HepG2 (cell line): ENCODE data around the gene ZNF100. TPM values are rescaled to one million over a fixed set of nuclear protein-coding genes. Genes with fewer than 3 reads are reported as not detected.
A peak's percentile ranks its signal among the peaks of the same experiment; 100 is the strongest.

ENCODE experiments used
- AHDC1 ChIP-seq: sonication (generic); formaldehyde crosslinking; IDR thresholded peaks from 2 replicates; pipeline ENCODE4 v1.5.1; 2020; ENCODE audit warnings: mild to moderate bottlenecking, missing genetic modification reagents, borderline replicate concordance
- ARHGAP35 ChIP-seq: sonication (generic); formaldehyde crosslinking; IDR thresholded peaks from 2 replicates; pipeline ENCODE4 v1.9.0; 2022; ENCODE audit warnings: mild to moderate bottlenecking, inconsistent platforms, moderate library complexity, missing genetic modification reagents, borderline replicate concordance
- ARID4A ChIP-seq: sonication (generic); formaldehyde crosslinking; IDR thresholded peaks from 2 replicates; pipeline ENCODE4 v1.5.0; 2020; ENCODE audit warnings: mild to moderate bottlenecking, missing genetic modification reagents, borderline replicate concordance
- MXD4 ChIP-seq: IDR thresholded peaks from 2 replicates; pipeline ENCODE4 v1.6.1; 2016; ENCODE audit warnings: mild to moderate bottlenecking, missing biosample characterization, missing genetic modification reagents
- RFX1 ChIP-seq: fragments of 450-650 bp; IDR thresholded peaks from 2 replicates; pipeline ENCODE4 v1.6.1; 2017
- STAT6 ChIP-seq: sonication (generic); formaldehyde crosslinking; IDR thresholded peaks from 2 replicates; pipeline ENCODE4 v1.4.0; 2020; ENCODE audit warnings: missing genetic modification reagents, mild to moderate bottlenecking, borderline replicate concordance
- ZNF136 ChIP-seq: sonication (generic); formaldehyde crosslinking; IDR thresholded peaks from 2 replicates; pipeline ENCODE4 v1.8.1; 2022; ENCODE audit warnings: low read depth, mild to moderate bottlenecking, moderate library complexity, missing genetic modification reagents
- ZNF264 ChIP-seq: sonication (generic); formaldehyde crosslinking; IDR thresholded peaks from 2 replicates; pipeline ENCODE4 v1.4.0; 2020; ENCODE audit warnings: missing genetic modification reagents
- ZNF30 ChIP-seq: sonication (generic); formaldehyde crosslinking; IDR thresholded peaks from 2 replicates; pipeline ENCODE4 v1.5.0; 2020; ENCODE audit warnings: mild to moderate bottlenecking, missing genetic modification reagents
- ZNF446 ChIP-seq: sonication (generic); formaldehyde crosslinking; IDR thresholded peaks from 2 replicates; pipeline ENCODE4 v1.5.0; 2020; ENCODE audit warnings: mild to moderate bottlenecking, missing genetic modification reagents
- ZNF562 ChIP-seq: sonication (generic); formaldehyde crosslinking; IDR thresholded peaks from 2 replicates; pipeline ENCODE4 v1.8.0; 2022; ENCODE audit warnings: missing genetic modification reagents, borderline replicate concordance
- ZNF598 ChIP-seq: sonication (generic); formaldehyde crosslinking; IDR thresholded peaks from 2 replicates; pipeline ENCODE4 v1.5.1; 2020; ENCODE audit warnings: mild to moderate bottlenecking, missing genetic modification reagents, borderline replicate concordance
- ZNF629 ChIP-seq: sonication (generic); formaldehyde crosslinking; conservative IDR thresholded peaks from 2 replicates; pipeline ENCODE4 v1.5.0; 2020; ENCODE audit warnings: missing genetic modification reagents
- ZNF784 ChIP-seq: sonication (generic); formaldehyde crosslinking; IDR thresholded peaks from 2 replicates; pipeline ENCODE4 v1.5.1; 2020; ENCODE audit warnings: missing genetic modification reagents, mild to moderate bottlenecking, borderline replicate concordance
- polyA plus RNA-seq, 8 experiments: library from polyadenylated mRNA; depleted of rRNA in 3 of 8; stranded (reverse) in 7 of 8; unstranded in 1 of 8; fragments of >200 nt; fragmentation: Illumina TruSeq in 4 of 8; extraction: Trizol in 4 of 8; gene quantifications; 2 replicates each; pipeline versions ENCODE4 v1.2.1 to v1.2.3, GENCODE V29; 2011 to 2016; ENCODE audit warnings: low read depth in 4 of 8, missing spikeins in 1 of 8, mixed read lengths in 1 of 8; ENCODE audit not compliant: insufficient read depth in 1 of 8
- total RNA-seq, 5 experiments: library from RNA; depleted of rRNA; stranded (reverse); fragments of >200 nt; fragmentation: Illumina TruSeq; extraction: Trizol; gene quantifications; 2 replicates each; pipeline ENCODE4 v1.2.3, GENCODE V29; 2016; ENCODE audit warnings: low read depth in 1 of 5

Gene ZNF100
- total and polyA plus RNA-seq, 2 of the 13 experiments (the other 11 are each of a cell fraction or from before 2014, with no cell fraction given) = 2.5 to 11.4 TPM

- 0 out of 2 replicates have a peak, but pooled peaks have one; percentile 33 for TF ChIP-seq AHDC1 (CRISPR knock-in tag)
- no peak for TF ChIP-seq ZNF598 (CRISPR knock-in tag)
- no peak for TF ChIP-seq ZNF784 (CRISPR knock-in tag)
- TF ChIP-seq ZNF446 (CRISPR knock-in tag) = no peak
- no peak for TF ChIP-seq ARHGAP35 (CRISPR knock-in tag)
- TF ChIP-seq ZNF264 (CRISPR knock-in tag) = no peak
- no peak for TF ChIP-seq ZNF30 (CRISPR knock-in tag)
- no peak for TF ChIP-seq STAT6 (CRISPR knock-in tag)
- TF ChIP-seq ZNF629 (CRISPR knock-in tag) = no peak
- no peak for TF ChIP-seq ZNF562
- no peak for TF ChIP-seq ZNF136
- TF ChIP-seq ARID4A (CRISPR knock-in tag) = peak; percentile 93
- no peak for TF ChIP-seq MXD4 (CRISPR knock-in tag)
- no peak for TF ChIP-seq RFX1
Observed at GRCh38 chr19:21767065-21767800, at the start of gene ZNF100 (continued).
